Measurements from ENCODE around the gene TRERF1. TPM values are rescaled to one million over a fixed set of nuclear protein-coding genes. Genes with fewer than 3 reads are reported as not detected.

The TRERF1 gene
- total and polyA plus RNA-seq, 2 of the 8 experiments (the other 6 are each of a cell fraction or from before 2014, with no cell fraction given) = 10.8 to 21.5 TPM

DNA sequence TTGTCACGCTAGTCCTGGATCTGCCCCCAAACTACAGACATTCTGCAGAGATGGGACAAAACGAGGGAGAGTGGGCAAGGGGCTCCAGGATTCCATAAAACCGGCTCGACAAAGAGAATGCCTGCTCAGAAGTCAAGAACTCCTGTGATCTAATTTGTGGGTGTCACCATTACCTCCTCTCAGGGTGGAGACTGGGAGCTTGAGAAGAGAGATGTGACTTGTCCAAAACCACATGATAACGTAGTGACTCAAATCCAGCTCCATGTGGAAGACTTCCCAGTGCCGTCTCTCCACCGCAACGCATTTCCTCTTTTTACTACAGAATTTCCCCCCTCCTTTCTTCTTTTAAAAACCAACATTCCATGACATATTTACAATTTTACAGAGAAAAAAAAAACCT, 44.3 kb downstream of the TRERF1 start:
- TF ChIP-seq GABPA (IDR thresholded peaks at IDR 0.05; ENCODE audit: borderline replicate concordance, insufficient read depth, low read length) = no peak
- TF ChIP-seq SIRT6 (IDR thresholded peaks at IDR 0.05; ENCODE audit: low read length) = no peak
- TF ChIP-seq, protein P1, sequence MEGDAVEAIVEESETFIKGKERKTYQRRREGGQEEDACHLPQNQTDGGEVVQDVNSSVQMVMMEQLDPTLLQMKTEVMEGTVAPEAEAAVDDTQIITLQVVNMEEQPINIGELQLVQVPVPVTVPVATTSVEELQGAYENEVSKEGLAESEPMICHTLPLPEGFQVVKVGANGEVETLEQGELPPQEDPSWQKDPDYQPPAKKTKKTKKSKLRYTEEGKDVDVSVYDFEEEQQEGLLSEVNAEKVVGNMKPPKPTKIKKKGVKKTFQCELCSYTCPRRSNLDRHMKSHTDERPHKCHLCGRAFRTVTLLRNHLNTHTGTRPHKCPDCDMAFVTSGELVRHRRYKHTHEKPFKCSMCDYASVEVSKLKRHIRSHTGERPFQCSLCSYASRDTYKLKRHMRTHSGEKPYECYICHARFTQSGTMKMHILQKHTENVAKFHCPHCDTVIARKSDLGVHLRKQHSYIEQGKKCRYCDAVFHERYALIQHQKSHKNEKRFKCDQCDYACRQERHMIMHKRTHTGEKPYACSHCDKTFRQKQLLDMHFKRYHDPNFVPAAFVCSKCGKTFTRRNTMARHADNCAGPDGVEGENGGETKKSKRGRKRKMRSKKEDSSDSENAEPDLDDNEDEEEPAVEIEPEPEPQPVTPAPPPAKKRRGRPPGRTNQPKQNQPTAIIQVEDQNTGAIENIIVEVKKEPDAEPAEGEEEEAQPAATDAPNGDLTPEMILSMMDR (IDR thresholded peaks at IDR 0.05; ENCODE audit: control extremely low read depth in 1 of 3, insufficient read depth in 1 of 3, low read depth in 1 of 3, low read length in 3 of 3) = no peak

More for the DNA sequence above, 44.3 kb downstream of the TRERF1 start:
- Histone ChIP-seq H3K36me3 (ENCODE audit: control insufficient read depth in 2 of 4, insufficient read depth in 4 of 4, low read length in 3 of 4) (no peaks in the 10 kb centered on the region), H3K14ac (ENCODE audit: insufficient read length) (no peak overlapping the region), H4K5ac (ENCODE audit: insufficient read length, low read depth, low read length) (no peak overlapping the region), H2BK120ac (replicated peaks; ENCODE audit: low read depth, low read length) (no peak overlapping the region), H3K79me2 (ENCODE audit: control insufficient read depth in 1 of 2, insufficient read depth in 2 of 2, low read length in 2 of 2) (peaks cover 0 to 79% of the 10 kb centered on the region in 2 experiments; a peak in 3 of 4 replicates), H3K9me3 (ENCODE audit: insufficient read depth in 2 of 2, low read depth in 1 of 2, low read length in 1 of 2) (no peaks in the 10 kb centered on the region), H2BK5ac (ENCODE audit: low read depth, low read length) (no peak overlapping the region), H4K8ac (ENCODE audit: extremely low read depth, insufficient read depth, low read length) (no peak overlapping the region), H4K20me1 (replicated peaks in 1 of 2; ENCODE audit: control insufficient read depth in 1 of 2, insufficient read depth in 2 of 2, low read length in 2 of 2) (peaks cover 20 to 24% of the 10 kb centered on the region in 2 experiments), H2AK5ac (ENCODE audit: low read depth, low read length) (no peak overlapping the region), H3K18ac (ENCODE audit: extremely low read depth, low read length) (no peak overlapping the region), H3K23ac (ENCODE audit: insufficient read length) (no peak overlapping the region), H3K4me3 (ENCODE audit: extremely low read depth in 1 of 4, insufficient read depth in 2 of 4, low read depth in 3 of 4, low read length in 4 of 4) (no peak overlapping the region), H3K4me1 (replicated peaks in 1 of 4; ENCODE audit: control insufficient read depth in 3 of 4, insufficient read depth in 4 of 4, low read length in 3 of 4) (peaks cover 7 to 23% (median 17%) of the 10 kb centered on the region in 4 experiments; a peak in 5 of 7 replicates), H3K23me2 (ENCODE audit: low read depth, low read length) (no peaks in the 10 kb centered on the region), H2BK12ac (ENCODE audit: low read depth, low read length) (no peak overlapping the region), H3K9ac (replicated peaks in 1 of 4; ENCODE audit: extremely low read depth in 1 of 4, low read depth in 3 of 4, low read length in 3 of 4) (no peak overlapping the region), H2BK15ac (ENCODE audit: low read length) (no peak overlapping the region), H3K4me2 (ENCODE audit: insufficient read depth in 1 of 2, low read depth in 2 of 2, low read length in 2 of 2) (0 out of 4 replicates have a peak overlapping the region, but pooled peaks of 1 of the 2 experiments have one; percentile 17), H3K27me3 (replicated peaks in 1 of 4; ENCODE audit: control insufficient read depth in 3 of 4, extremely low read depth in 1 of 4, insufficient read depth in 3 of 4, low read length in 3 of 4) (no peaks in the 10 kb centered on the region), H3K79me1 (ENCODE audit: low read depth, low read length) (peaks cover 26% of the 10 kb centered on the region), H3K4ac (replicated peaks; ENCODE audit: insufficient read length, low read depth, low read length) (no peak overlapping the region), H3K56ac (replicated peaks; ENCODE audit: insufficient read length, low read depth, low read length) (no peak overlapping the region), H2AFZ (ENCODE audit: low read length) (no peak overlapping the region), H4K91ac (replicated peaks; ENCODE audit: insufficient read length, low read length) (no peak overlapping the region), H2BK20ac (ENCODE audit: low read length) (no peak overlapping the region), H3K27ac (ENCODE audit: low read depth, low read length) (no peak overlapping the region)
- ChIA-PET CTCF (ENCODE audit: partially characterized antibody) (interaction anchor here (0.7 to 0.9 kb wide), 2 partner anchors 135 to 177 kb away, joined by 3 to 4 read pairs; no protein-coding TSS in a partner anchor), POLR2A (ENCODE audit: partially characterized antibody) (interaction anchor here (0.7 to 1.3 kb wide), 2 partner anchors 46 to 232 kb away, joined by 3 read pairs; no protein-coding TSS in a partner anchor)
- DNase-seq (ENCODE audit: low read depth in 1 of 2, low spot score in 2 of 2) = no peak
- FAIRE-seq = no peak
- WGBS, 2 experiments (ENCODE audit: extremely low coverage in 1 of 2, insufficient coverage in 1 of 2, insufficient read length in 1 of 2, insufficient replicate concordance in 2 of 2, low coverage in 1 of 2, low lambda C conversion rate in 2 of 2, missing lambda C conversion rate in 1 of 2) = 82 to 100% methylated on average over 2 to 8 of the region's 8 CpGs

All from H1 (cell line).